Measurements from ENCODE around the gene MGAT3.

DNA sequence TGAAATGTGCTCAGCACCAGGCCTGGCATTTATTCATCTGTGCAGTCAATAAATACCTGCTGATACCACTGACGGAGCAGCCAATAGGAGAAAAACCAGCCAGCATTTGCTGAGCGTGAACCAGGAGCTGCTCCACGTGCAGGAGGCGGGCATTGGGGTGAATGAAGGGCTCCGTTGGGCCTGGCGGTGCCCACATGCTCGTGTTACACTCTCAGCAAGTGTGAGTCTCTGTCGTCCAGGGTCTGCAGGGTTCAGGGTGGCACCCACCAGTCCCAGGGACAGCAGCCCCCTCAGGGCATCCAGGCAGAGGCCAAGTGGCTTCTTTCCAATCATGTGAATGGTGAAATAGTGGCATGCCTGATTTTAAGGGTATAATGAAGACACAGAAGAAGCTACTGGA is 79.9 kb downstream of the MGAT3 start:
- TF ChIP-seq CTCF (IDR thresholded peaks at IDR 0.05) (no peak), POLR2A (IDR thresholded peaks at IDR 0.05) (no peak)
